Measurements from ENCODE around the gene PSME3IP1. TPM values are rescaled to one million over a fixed set of nuclear protein-coding genes. Genes with fewer than 3 reads are reported as not detected.

Gene PSME3IP1
- total RNA-seq, 4 donors from 2014 or later, result 38.8 to 68.9 (median 64.9) TPM

GRCh38 chr16:57157533-57157932 lies 28.3 kb downstream of the PSME3IP1 start:
- H3K4me3 ChIP-seq (ENCODE audit: low read depth, poor library complexity, severe bottlenecking), result no peak overlapping the region
- intact Hi-C loops (cut with DNase I; ENCODE audit: low total_unique reads), result no loop called here
- DNase-seq (ENCODE audit: low spot score in 2 of 2), result no peak
- TF ChIP-seq POLR2A (IDR thresholded peaks at IDR 0.05) (no peak), CTCF (IDR thresholded peaks at IDR 0.05) (no peak)
- WGBS, 2 donors, result 90 to 94% methylated on average over 1 of the region's 1 CpG

- intact Hi-C loops (cut with DNase I; ENCODE audit: low total_unique reads), result no loop called here
- WGBS, 2 donors, result 87 to 89% methylated on average over 4 of the region's 4 CpGs
- no peak for DNase-seq (ENCODE audit: low spot score in 2 of 2)
- no peak for TF ChIP-seq POLR2A (IDR thresholded peaks at IDR 0.05)
- TF ChIP-seq CTCF (IDR thresholded peaks at IDR 0.05), result no peak
- no peak overlapping the region for H3K4me3 ChIP-seq (ENCODE audit: low read depth, poor library complexity, severe bottlenecking)
These were observed 29.5 kb downstream of the PSME3IP1 start for GRCh38 chr16:57156351-57156703.

- no peak for DNase-seq (ENCODE audit: low spot score in 2 of 2)
- WGBS, 2 donors, result 88 to 89% methylated on average over 6 of the region's 6 CpGs
- no peak overlapping the region for H3K4me3 ChIP-seq (ENCODE audit: low read depth, poor library complexity, severe bottlenecking)
- intact Hi-C loops (cut with DNase I; ENCODE audit: low total_unique reads), result no loop called here
- TF ChIP-seq POLR2A (IDR thresholded peaks at IDR 0.05) (no peak), CTCF (IDR thresholded peaks at IDR 0.05) (no peak)
These were observed 30.0 kb downstream of the PSME3IP1 start for GRCh38 chr16:57155702-57156350.

GRCh38 chr16:57153841-57154240 lies 32.0 kb downstream of the PSME3IP1 start:
- TF ChIP-seq POLR2A (IDR thresholded peaks at IDR 0.05), result no peak
- no peak for TF ChIP-seq CTCF (IDR thresholded peaks at IDR 0.05)
- DNase-seq (ENCODE audit: low spot score in 2 of 2), result peak in 1 of 2 donors; percentile 64
- 75 to 81% methylated on average over 6 of the region's 6 CpGs for WGBS, 2 donors
- no peak overlapping the region for H3K4me3 ChIP-seq (ENCODE audit: low read depth, poor library complexity, severe bottlenecking)
- intact Hi-C loops (cut with DNase I; ENCODE audit: low total_unique reads), result no loop called here

GRCh38 chr16:57152096-57153093 lies 33.4 kb downstream of the PSME3IP1 start:
- no peak overlapping the region for H3K4me3 ChIP-seq (ENCODE audit: low read depth, poor library complexity, severe bottlenecking)
- peak in 1 of 2 donors; percentile 53 for DNase-seq (ENCODE audit: low spot score in 2 of 2)
- TF ChIP-seq CTCF (IDR thresholded peaks at IDR 0.05) (no peak), POLR2A (IDR thresholded peaks at IDR 0.05) (no peak)
- 88 to 90% methylated on average over 4 of the region's 4 CpGs for WGBS, 2 donors
- intact Hi-C loops (cut with DNase I; ENCODE audit: low total_unique reads), result no loop called here

Measured in lower leg skin (tissue), 4 donors.